Measurements from ENCODE around the gene LRRC36.
A peak's percentile ranks its signal among the peaks of the same experiment; 100 is the strongest.

DNA sequence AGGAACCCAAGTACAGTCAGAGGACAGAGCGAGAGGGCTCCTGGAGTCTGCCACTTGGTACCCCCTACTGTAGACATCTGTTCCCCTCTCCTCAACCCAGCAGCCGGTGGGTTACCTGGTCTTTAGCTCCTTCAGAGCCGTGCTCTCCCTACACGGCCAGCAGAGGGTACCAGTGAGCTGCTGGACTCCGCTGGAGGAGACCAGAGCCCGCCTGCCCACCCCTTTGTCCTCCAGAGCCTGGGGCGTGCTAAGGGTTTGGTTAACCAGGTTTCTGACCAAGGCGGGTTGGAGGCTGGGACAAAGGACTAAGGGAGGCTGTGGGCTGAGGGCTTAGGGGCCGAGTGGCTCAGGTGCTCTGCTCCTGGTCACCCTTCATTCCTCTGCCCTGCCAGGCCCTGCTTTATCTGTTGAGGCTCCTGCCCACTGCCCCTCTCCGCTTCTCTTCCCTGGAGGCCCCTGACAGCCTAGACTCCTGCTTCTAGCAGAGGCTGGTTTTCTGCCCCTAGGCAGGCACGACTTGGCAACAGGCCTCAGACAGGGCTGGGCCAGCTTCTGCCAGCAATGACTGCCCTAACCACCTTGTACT is 101.6 kb downstream of the LRRC36 start:
- TF ChIP-seq, protein P1, sequence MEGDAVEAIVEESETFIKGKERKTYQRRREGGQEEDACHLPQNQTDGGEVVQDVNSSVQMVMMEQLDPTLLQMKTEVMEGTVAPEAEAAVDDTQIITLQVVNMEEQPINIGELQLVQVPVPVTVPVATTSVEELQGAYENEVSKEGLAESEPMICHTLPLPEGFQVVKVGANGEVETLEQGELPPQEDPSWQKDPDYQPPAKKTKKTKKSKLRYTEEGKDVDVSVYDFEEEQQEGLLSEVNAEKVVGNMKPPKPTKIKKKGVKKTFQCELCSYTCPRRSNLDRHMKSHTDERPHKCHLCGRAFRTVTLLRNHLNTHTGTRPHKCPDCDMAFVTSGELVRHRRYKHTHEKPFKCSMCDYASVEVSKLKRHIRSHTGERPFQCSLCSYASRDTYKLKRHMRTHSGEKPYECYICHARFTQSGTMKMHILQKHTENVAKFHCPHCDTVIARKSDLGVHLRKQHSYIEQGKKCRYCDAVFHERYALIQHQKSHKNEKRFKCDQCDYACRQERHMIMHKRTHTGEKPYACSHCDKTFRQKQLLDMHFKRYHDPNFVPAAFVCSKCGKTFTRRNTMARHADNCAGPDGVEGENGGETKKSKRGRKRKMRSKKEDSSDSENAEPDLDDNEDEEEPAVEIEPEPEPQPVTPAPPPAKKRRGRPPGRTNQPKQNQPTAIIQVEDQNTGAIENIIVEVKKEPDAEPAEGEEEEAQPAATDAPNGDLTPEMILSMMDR (conservative IDR thresholded peaks at IDR 0.05; ENCODE audit: low read depth, low read length), result peak; percentile 73
- TF ChIP-seq EZH2phosphoT487 (IDR thresholded peaks at IDR 0.05; ENCODE audit: borderline replicate concordance, low read length) (no peak), EZH2 (IDR thresholded peaks at IDR 0.05; ENCODE audit: low read length, unreplicated experiment) (no peak)

All from PC-3 (cell line).